BE2C (cell line): ENCODE measurements around the gene ATP1A4.

Experiments used
- DNase-seq: peaks from one replicate; pipeline ENCODE4 v3.0.0-alpha.2; 2020
- H3K27me3 ChIP-seq: fragments of 250-450 bp; sonication (Bioruptor Pico); 2 replicates; pipeline ENCODE4 v1.5.1; 2020; ENCODE audit warnings: mild to moderate bottlenecking
- H3K36me3 ChIP-seq: fragments of 250-450 bp; sonication (Bioruptor Pico); 2 replicates; pipeline ENCODE4 v1.5.1; 2020; ENCODE audit warnings: mild to moderate bottlenecking
- H3K4me1 ChIP-seq: fragments of 250-450 bp; sonication (Bioruptor Pico); 2 replicates; pipeline ENCODE4 v1.5.1; 2020
- H3K4me3 ChIP-seq: 2 replicates; pipeline ENCODE4 v1.5.1; 2011; ENCODE audit warnings: low read depth, low read length
- H3K9me3 ChIP-seq: fragments of 250-450 bp; sonication (Bioruptor Pico); 2 replicates; pipeline ENCODE4 v1.5.1; 2020
- TF ChIP-seq, protein P1 (sequence below): IDR thresholded peaks from 2 replicates; pipeline ENCODE4 v1.5.1; 2012; ENCODE audit warnings: mild to moderate bottlenecking, low read depth, low read length

The ATP1A4 gene

DNA sequence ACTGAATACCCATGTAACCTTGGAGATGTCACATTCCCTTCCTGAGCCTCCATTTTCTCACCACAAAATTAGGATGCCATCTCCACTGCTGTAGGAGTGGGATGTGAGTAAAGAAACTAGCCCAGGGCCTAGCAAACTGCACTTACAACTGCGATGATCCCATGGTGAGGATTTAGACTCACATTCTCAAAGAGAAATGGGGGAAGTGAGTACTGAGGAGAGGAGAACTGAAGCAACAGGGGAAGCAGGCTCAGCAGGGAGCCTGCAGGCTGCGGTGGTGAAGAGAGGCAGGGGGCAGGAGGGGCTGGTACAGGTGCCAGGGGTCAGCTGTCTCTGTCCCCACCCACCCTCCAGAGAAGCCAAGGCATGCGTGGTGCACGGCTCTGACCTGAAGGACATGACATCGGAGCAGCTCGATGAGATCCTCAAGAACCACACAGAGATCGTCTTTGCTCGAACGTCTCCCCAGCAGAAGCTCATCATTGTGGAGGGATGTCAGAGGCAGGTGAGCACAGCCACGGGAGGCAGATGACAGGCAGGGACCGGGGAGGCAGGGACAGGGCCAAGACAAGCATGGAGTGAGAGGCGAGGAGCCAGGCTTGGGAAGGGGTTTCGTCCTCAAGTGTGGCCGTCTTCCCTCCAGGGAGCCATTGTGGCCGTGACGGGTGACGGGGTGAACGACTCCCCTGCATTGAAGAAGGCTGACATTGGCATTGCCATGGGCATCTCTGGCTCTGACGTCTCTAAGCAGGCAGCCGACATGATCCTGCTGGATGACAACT is 16.4 kb upstream of the ATP1A4 start:
- H3K36me3 ChIP-seq = no peaks in the 10 kb centered on the region
- no peak overlapping the region for H3K4me3 ChIP-seq
- no peaks in the 10 kb centered on the region for H3K9me3 ChIP-seq
- TF ChIP-seq, protein P1, sequence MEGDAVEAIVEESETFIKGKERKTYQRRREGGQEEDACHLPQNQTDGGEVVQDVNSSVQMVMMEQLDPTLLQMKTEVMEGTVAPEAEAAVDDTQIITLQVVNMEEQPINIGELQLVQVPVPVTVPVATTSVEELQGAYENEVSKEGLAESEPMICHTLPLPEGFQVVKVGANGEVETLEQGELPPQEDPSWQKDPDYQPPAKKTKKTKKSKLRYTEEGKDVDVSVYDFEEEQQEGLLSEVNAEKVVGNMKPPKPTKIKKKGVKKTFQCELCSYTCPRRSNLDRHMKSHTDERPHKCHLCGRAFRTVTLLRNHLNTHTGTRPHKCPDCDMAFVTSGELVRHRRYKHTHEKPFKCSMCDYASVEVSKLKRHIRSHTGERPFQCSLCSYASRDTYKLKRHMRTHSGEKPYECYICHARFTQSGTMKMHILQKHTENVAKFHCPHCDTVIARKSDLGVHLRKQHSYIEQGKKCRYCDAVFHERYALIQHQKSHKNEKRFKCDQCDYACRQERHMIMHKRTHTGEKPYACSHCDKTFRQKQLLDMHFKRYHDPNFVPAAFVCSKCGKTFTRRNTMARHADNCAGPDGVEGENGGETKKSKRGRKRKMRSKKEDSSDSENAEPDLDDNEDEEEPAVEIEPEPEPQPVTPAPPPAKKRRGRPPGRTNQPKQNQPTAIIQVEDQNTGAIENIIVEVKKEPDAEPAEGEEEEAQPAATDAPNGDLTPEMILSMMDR = no peak
- DNase-seq = no peak
- peaks cover 17% of the 10 kb centered on the region for H3K27me3 ChIP-seq
- no peaks in the 10 kb centered on the region for H3K4me1 ChIP-seq

DNA sequence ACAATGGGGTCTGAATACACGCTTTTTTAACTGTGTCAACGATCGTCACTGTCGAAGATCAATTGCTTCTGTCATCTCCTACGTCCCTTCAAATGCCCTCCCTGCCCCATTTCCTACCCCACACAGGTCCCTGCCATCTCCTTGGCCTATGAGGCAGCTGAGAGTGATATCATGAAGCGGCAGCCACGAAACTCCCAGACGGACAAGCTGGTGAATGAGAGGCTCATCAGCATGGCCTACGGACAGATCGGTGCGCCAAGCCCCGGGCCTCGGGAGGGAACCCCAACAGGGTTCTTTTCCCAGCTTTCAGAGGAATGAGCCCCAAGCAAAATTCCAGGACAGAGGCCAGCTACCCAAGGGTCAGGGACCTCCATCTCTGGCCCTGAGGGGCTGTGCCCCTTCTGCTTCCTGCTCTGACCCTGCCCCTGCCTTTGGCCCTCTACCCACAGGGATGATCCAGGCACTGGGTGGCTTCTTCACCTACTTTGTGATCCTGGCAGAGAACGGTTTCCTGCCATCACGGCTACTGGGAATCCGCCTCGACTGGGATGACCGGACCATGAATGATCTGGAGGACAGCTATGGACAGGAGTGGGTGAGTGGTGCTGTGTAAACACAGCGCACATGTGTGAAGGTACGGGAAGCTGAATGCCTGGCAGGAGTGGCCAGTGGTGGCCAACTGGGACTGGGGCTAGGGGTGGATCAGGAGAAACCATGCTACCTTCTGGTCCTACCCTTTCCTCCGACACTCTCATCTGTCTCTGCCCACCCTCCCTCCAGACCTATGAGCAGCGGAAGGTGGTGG is 15.1 kb upstream of the ATP1A4 start:
- DNase-seq = no peak
- TF ChIP-seq, protein P1 = no peak
- no peak overlapping the region for H3K4me3 ChIP-seq
- H3K9me3 ChIP-seq = no peaks in the 10 kb centered on the region
- H3K27me3 ChIP-seq = peaks cover 14% of the 10 kb centered on the region
- no peaks in the 10 kb centered on the region for H3K36me3 ChIP-seq
- no peaks in the 10 kb centered on the region for H3K4me1 ChIP-seq

- Histone ChIP-seq H3K4me1 (no peaks in the 10 kb centered on the region), H3K9me3 (no peaks in the 10 kb centered on the region), H3K4me3 (no peak overlapping the region), H3K27me3 (peaks cover 14% of the 10 kb centered on the region), H3K36me3 (no peaks in the 10 kb centered on the region)
- TF ChIP-seq, protein P1 = no peak
- DNase-seq = no peak
Observed at GRCh38 chr1:160136926-160137200, 14.5 kb upstream of the ATP1A4 start.

DNA sequence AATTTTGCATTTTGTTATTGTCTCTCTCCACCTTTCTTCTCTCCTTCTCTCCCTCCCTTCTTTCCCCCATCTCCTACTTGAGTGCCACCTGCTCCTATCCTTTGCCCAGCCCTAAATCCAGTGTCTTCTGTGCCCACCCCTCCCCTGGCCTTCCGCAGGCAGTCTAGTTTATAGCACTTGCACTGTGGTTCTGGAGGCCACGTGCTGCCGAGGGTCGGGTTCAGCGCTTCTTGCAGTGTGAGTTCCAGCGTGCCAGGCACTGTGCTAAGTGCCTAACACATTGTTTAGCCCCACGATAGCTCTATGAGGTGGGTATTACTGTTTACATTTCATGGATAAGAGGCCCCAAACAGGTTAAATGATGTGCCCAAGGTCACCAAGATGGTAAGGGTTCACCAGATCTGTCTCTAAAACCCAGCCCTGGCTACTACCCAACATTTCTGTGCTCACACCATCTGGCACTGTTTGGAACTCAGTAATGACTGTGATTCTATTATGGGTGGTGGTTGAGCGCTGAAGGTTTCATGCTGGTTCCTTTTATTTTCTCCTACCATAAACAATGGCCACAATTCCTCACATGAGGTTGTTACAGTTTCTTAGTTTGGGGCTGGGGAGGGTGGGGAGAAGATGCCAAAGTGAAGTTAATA is 14.1 kb upstream of the ATP1A4 start:
- no peaks in the 10 kb centered on the region for H3K4me1 ChIP-seq
- no peaks in the 10 kb centered on the region for H3K9me3 ChIP-seq
- TF ChIP-seq, protein P1 = no peak
- no peak overlapping the region for H3K4me3 ChIP-seq
- no peak for DNase-seq
- peaks cover 17% of the 10 kb centered on the region for H3K27me3 ChIP-seq
- H3K36me3 ChIP-seq = no peaks in the 10 kb centered on the region

- no peak for DNase-seq
- H3K4me1 ChIP-seq = no peaks in the 10 kb centered on the region
- H3K9me3 ChIP-seq = no peaks in the 10 kb centered on the region
- no peak overlapping the region for H3K4me3 ChIP-seq
- peaks cover 17% of the 10 kb centered on the region for H3K27me3 ChIP-seq
- TF ChIP-seq, protein P1 = no peak
- H3K36me3 ChIP-seq = no peaks in the 10 kb centered on the region
Observed at GRCh38 chr1:160139840-160140239, 11.6 kb upstream of the ATP1A4 start.
